Hepatocyte (in vitro differentiated cells): ENCODE results near the gene MS4A6A.

Experiments used
- CTCF ChIP-seq: fragments of 200-600 bp; sonication (generic); IDR thresholded peaks from 2 replicates; pipeline ENCODE4 v1.5.1; 2016; ENCODE audit warnings: antibody characterized with exemption, mild to moderate bottlenecking; ENCODE audit not compliant: poor library complexity
- EZH2 ChIP-seq: fragments of 200-600 bp; sonication (generic); IDR thresholded peaks from 2 replicates; pipeline ENCODE4 v1.6.1; 2016; ENCODE audit warnings: antibody characterized with exemption, mild to moderate bottlenecking, borderline replicate concordance
- EZH2phosphoT487 ChIP-seq: fragments of 200-600 bp; sonication (generic); IDR thresholded peaks from one replicate; pipeline ENCODE4 v1.6.1; 2018; ENCODE audit warnings: antibody characterized with exemption, mild to moderate bottlenecking, low read depth, moderate library complexity; ENCODE audit not compliant: unreplicated experiment, severe bottlenecking

DNA sequence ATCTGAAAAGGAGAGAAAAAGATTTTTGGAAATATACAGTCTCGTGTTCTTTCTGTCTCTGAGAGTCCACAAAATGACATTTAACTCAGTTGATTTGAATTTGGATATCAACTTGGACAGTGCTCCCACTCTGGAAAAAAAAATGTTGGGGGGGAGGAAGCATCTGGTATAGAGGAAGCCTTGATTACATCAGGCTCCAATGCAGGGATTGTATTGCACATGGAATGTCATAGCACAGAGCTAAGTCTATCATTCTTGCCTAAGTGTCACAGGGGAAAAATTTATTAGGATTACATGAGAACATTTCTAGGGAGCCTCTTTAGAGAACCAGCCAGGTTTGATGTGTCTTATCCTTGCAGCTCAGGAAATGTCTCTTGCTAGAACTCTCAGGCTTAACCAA lies 23.0 kb downstream of the MS4A6A start:
- no peak for TF ChIP-seq CTCF
- TF ChIP-seq EZH2, result no peak
- TF ChIP-seq EZH2phosphoT487, result no peak
